Measurements from ENCODE around the gene TBC1D22A.

The TBC1D22A gene

GRCh38 chr22:46774253-46774979 lies 12.0 kb downstream of the TBC1D22A start:
- no peak for DNase-seq
- TF ChIP-seq CTCF (IDR thresholded peaks at IDR 0.05; ENCODE audit: low read depth, low read length) = no peak
- Histone ChIP-seq H3K4me3 (ENCODE audit: low read depth, low read length) (no peak overlapping the region), H3K27ac (peak overlapping the region; percentile 7; the same call in 1 of the 2 replicates), H3K9me3 (ENCODE audit: severe bottlenecking) (no peaks in the 10 kb centered on the region), H3K27me3 (ENCODE audit: insufficient read depth, low read depth, severe bottlenecking) (no peaks in the 10 kb centered on the region), H3K36me3 (no peaks in the 10 kb centered on the region)

- DNase-seq = no peak
- no peak for TF ChIP-seq CTCF (IDR thresholded peaks at IDR 0.05; ENCODE audit: low read depth, low read length)
- no peaks in the 10 kb centered on the region for H3K9me3 ChIP-seq (ENCODE audit: severe bottlenecking)
- no peak overlapping the region for H3K27ac ChIP-seq
- no peaks in the 10 kb centered on the region for H3K36me3 ChIP-seq
- H3K27me3 ChIP-seq (ENCODE audit: insufficient read depth, low read depth, severe bottlenecking) = no peaks in the 10 kb centered on the region
- no peak overlapping the region for H3K4me3 ChIP-seq (ENCODE audit: low read depth, low read length)
These were observed 12.8 kb downstream of the TBC1D22A start for GRCh38 chr22:46774980-46775849.

- Histone ChIP-seq H3K4me3 (ENCODE audit: low read depth, low read length) (no peak overlapping the region), H3K27ac (no peak overlapping the region), H3K27me3 (ENCODE audit: insufficient read depth, low read depth, severe bottlenecking) (no peaks in the 10 kb centered on the region), H3K36me3 (no peaks in the 10 kb centered on the region), H3K9me3 (ENCODE audit: severe bottlenecking) (no peaks in the 10 kb centered on the region)
- no peak for TF ChIP-seq CTCF (IDR thresholded peaks at IDR 0.05; ENCODE audit: low read depth, low read length)
- DNase-seq = no peak
These were observed 13.7 kb downstream of the TBC1D22A start for GRCh38 chr22:46775850-46776826.

DNA sequence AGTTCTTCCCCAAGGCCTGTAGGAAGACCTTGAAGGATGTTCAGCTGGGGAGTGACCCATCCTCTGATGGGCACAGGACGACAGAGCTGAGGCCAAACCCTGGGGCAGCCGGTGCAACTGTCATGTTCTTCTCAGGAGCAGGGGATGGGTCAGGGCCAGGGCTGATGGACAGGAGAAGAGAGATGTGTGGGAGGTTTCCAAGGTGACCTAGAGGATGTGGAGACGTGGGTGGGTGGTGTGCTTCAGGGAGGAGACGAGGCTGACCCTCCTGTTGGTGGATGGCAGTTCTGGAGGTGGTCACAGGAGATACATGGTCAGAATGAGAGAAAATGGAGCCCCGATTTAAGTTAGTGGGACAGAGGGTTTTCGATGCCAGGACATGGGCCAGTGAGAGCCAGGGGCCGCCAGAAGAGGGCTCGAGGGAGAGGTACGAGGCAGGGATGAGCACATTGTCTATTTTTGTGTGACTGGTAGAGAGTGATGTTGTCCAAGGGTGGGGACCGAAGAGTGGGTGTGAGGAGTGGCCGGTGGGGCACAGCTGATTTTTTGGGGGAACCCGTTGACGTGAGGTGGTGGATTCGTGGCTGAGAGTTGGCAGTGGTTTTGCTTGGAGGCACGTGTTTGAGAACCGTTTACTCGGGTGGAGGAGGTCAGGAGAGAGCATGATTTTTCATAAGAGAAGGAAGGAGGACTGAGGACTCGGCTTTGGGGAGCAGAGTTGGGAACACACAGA lies 14.6 kb downstream of the TBC1D22A start:
- Histone ChIP-seq H3K4me3 (ENCODE audit: low read depth, low read length) (no peak overlapping the region), H3K27me3 (ENCODE audit: insufficient read depth, low read depth, severe bottlenecking) (no peaks in the 10 kb centered on the region), H3K36me3 (no peaks in the 10 kb centered on the region), H3K27ac (no peak overlapping the region), H3K9me3 (ENCODE audit: severe bottlenecking) (no peaks in the 10 kb centered on the region)
- DNase-seq = no peak
- no peak for TF ChIP-seq CTCF (IDR thresholded peaks at IDR 0.05; ENCODE audit: low read depth, low read length)

DNA sequence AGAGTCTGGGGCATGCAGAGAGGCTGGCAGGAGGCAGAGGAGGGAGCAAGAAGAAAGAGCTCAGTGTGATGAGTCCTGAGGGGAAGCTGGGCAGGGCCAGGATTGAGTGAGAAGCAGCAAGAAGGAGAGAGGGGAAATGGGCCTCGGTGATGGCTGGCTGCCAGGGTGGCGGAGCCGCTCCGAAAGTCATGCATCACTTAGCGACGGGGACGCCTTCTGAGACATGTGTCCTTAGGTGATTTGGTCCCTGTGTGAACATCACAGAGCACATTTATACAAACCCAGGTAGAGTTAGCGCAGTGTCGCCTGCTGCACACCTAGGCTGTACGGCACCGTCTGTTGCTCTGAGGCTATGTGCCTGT lies 15.1 kb downstream of the TBC1D22A start:
- TF ChIP-seq CTCF (IDR thresholded peaks at IDR 0.05; ENCODE audit: low read depth, low read length) = no peak
- no peak overlapping the region for H3K27ac ChIP-seq
- no peak for DNase-seq

More for the DNA sequence above, 15.1 kb downstream of the TBC1D22A start:
- Histone ChIP-seq H3K36me3 (no peaks in the 10 kb centered on the region), H3K9me3 (ENCODE audit: severe bottlenecking) (no peaks in the 10 kb centered on the region), H3K4me3 (ENCODE audit: low read depth, low read length) (no peak overlapping the region), H3K27me3 (ENCODE audit: insufficient read depth, low read depth, severe bottlenecking) (no peaks in the 10 kb centered on the region)
